Measurements from ENCODE around the gene C2orf49. TPM values are rescaled to one million over a fixed set of nuclear protein-coding genes. Genes with fewer than 3 reads are reported as not detected.

Gene C2orf49
- total and polyA plus RNA-seq, 10 of the 15 experiments (the other 5 are each of a cell fraction or from before 2014, with no cell fraction given), result 7.2 to 24.2 (median 15.5) TPM

GRCh38 chr2:105344704-105345345, 7.5 kb downstream of the C2orf49 start (continued):
- TF ChIP-seq CTCF (IDR thresholded peaks at IDR 0.05 in 2 of 3, conservative IDR thresholded peaks at IDR 0.05 in 1 of 3; ENCODE audit: control insufficient read depth in 2 of 3, extremely low read depth in 1 of 3, insufficient read depth in 1 of 3, low read depth in 3 of 3, low read length in 3 of 3), result peak in 2 of 3 experiments; percentile 33 to 37; a peak in 2 of 6 replicates
- no peak for TF ChIP-seq EED (IDR thresholded peaks at IDR 0.05; ENCODE audit: low read depth)
- 0 out of 2 replicates have a peak, but pooled peaks have one; percentile 3 for TF ChIP-seq RAD21 (IDR thresholded peaks at IDR 0.05; ENCODE audit: insufficient read depth, low read depth, low read length)

- Histone ChIP-seq H3K36me3 (ENCODE audit: control insufficient read depth in 2 of 2, insufficient read depth in 2 of 2, low read length in 1 of 2) (peaks cover 0 to 9% of the 10 kb centered on the region in 2 experiments), H3K9me3 (replicated peaks; ENCODE audit: control insufficient read depth, insufficient read depth, low read length) (peaks cover 2% of the 10 kb centered on the region; the same call in 1 of the 3 replicates), H3K4me2 (ENCODE audit: control insufficient read depth, insufficient read depth) (no peak overlapping the region), H3K4me1 (ENCODE audit: control insufficient read depth, insufficient read depth, low read length) (no peaks in the 10 kb centered on the region), H2AFZ (ENCODE audit: control insufficient read depth, low read depth, low read length) (no peak overlapping the region), H3K9ac (ENCODE audit: control insufficient read depth, insufficient read depth, low read length) (no peak overlapping the region), H3K27ac (ENCODE audit: control insufficient read depth, insufficient read depth) (no peak overlapping the region), H3K79me2 (ENCODE audit: control insufficient read depth, insufficient read depth, low read length) (no peaks in the 10 kb centered on the region), H4K20me1 (ENCODE audit: control insufficient read depth, insufficient read depth) (no peaks in the 10 kb centered on the region), H3K4me3 (no peak overlapping the region), H3K27me3 (replicated peaks in 1 of 2; ENCODE audit: control insufficient read depth in 2 of 2, insufficient read depth in 2 of 2, low read length in 1 of 2) (no peaks in the 10 kb centered on the region)
- intact Hi-C loops (cut with micrococcal nuclease; ENCODE audit: unreplicated experiment) (no loop called here), in situ Hi-C loops (cut with MboI) (no loop called here)
- RAD21 ChIA-PET (ENCODE audit: unreplicated experiment), result no interaction called here
- POLR2A ChIA-PET, result no interaction called here
- no peak for DNase-seq (ENCODE audit: low read depth, low spot score)
- CTCF ChIA-PET, result interaction anchor here (0.9 kb wide), 1 partner anchor 14 kb away, joined by 3 read pairs; no protein-coding TSS in a partner anchor
- SMC1A ChIA-PET (ENCODE audit: uncharacterized antibody, unreplicated experiment), result interaction anchor here (0.7 to 1.4 kb wide), 3 partner anchors 10 to 52 kb away, joined by 3 read pairs; no protein-coding TSS in a partner anchor
- no TSS peak for BruUV-seq (replicated peaks)
- ATAC-seq, result no peak
- WGBS (ENCODE audit: insufficient coverage, insufficient replicate concordance, low lambda C conversion rate, missing lambda C conversion rate), result 89% methylated on average over 1 of the region's 1 CpG
- no peak for TF ChIP-seq ZNF274 (IDR thresholded peaks at IDR 0.05; ENCODE audit: insufficient read depth, insufficient read length)
- TF ChIP-seq JUNB (IDR thresholded peaks at IDR 0.05), result no peak
- TF ChIP-seq NKRF (conservative IDR thresholded peaks at IDR 0.05), result no peak
- peak; percentile 69; the same call in 1 of the 2 replicates for TF ChIP-seq CBX5 (IDR thresholded peaks at IDR 0.05; ENCODE audit: low read depth)
- no peak for TF ChIP-seq PML (IDR thresholded peaks at IDR 0.05; ENCODE audit: low read length)
- TF ChIP-seq BCL11A (IDR thresholded peaks at IDR 0.05; ENCODE audit: low read depth, low read length), result no peak
- no peak for FAIRE-seq
Observed at GRCh38 chr2:105357122-105357521, 19.8 kb downstream of the C2orf49 start.

Data from GM12878 (cell line).